WI38 (cell line): ENCODE measurements around the gene ACTL10.

ENCODE experiments used
- H3K4me3 ChIP-seq: 2 replicates; pipeline ENCODE4 v1.5.1; 2011; ENCODE audit warnings: low read depth, mild to moderate bottlenecking, control low read depth, low read length
- CTCF ChIP-seq: IDR thresholded peaks from 2 replicates; pipeline ENCODE4 v1.5.1; 2012; ENCODE audit warnings: low read depth, mild to moderate bottlenecking, control low read depth, low read length

Gene ACTL10

GRCh38 chr20:33704197-33704924, 37.6 kb downstream of the ACTL10 start:
- H3K4me3 ChIP-seq, result no peak overlapping the region
- no peak for TF ChIP-seq CTCF

- H3K4me3 ChIP-seq, result no peak overlapping the region
- TF ChIP-seq CTCF, result no peak
These were observed 40.9 kb downstream of the ACTL10 start for GRCh38 chr20:33707668-33708067.

GRCh38 chr20:33709398-33709797, 42.7 kb downstream of the ACTL10 start:
- TF ChIP-seq CTCF, result no peak
- no peak overlapping the region for H3K4me3 ChIP-seq

GRCh38 chr20:33709905-33710541, 43.3 kb downstream of the ACTL10 start:
- no peak overlapping the region for H3K4me3 ChIP-seq
- no peak for TF ChIP-seq CTCF

- TF ChIP-seq CTCF, result no peak
- no peak overlapping the region for H3K4me3 ChIP-seq
These were observed 44.1 kb downstream of the ACTL10 start for GRCh38 chr20:33710681-33711445.

GRCh38 chr20:33711446-33711738, 44.6 kb downstream of the ACTL10 start:
- no peak overlapping the region for H3K4me3 ChIP-seq
- no peak for TF ChIP-seq CTCF

- no peak for TF ChIP-seq CTCF
- H3K4me3 ChIP-seq, result no peak overlapping the region
These were observed 47.2 kb downstream of the ACTL10 start for GRCh38 chr20:33713865-33714367.
